ENCODE measurements around the gene ZFYVE28.
"Not testable (repeated sequence)": the region's sequence is repeated elsewhere in the genome, so short reads cannot be mapped to it uniquely, and the experiment has no call there.

GRCh38 chr4:2275044-2275397 lies 143.4 kb downstream of the ZFYVE28 start:
- not testable (repeated sequence) for TF ChIP-seq EZH2 (IDR thresholded peaks at IDR 0.05; ENCODE audit: insufficient read depth, poor library complexity, severe bottlenecking); EZH2phosphoT487 (IDR thresholded peaks at IDR 0.05; ENCODE audit: insufficient read depth, low read depth)
